ENCODE data around the gene PTPN20. TPM values are rescaled to one million over a fixed set of nuclear protein-coding genes. Genes with fewer than 3 reads are reported as not detected.
A peak's percentile ranks its signal among the peaks of the same experiment; 100 is the strongest.
"Not testable (repeated sequence)": the region's sequence is repeated elsewhere in the genome, so short reads cannot be mapped to it uniquely, and the experiment has no call there.

PTPN20 gene
- polyA plus RNA-seq = 1 to 10 TPM in 1 of 3 donors, under 1 TPM in 1, not detected in 1; 0.71 to 1.5 TPM

- H3K27me3 Mint-ChIP-seq (ENCODE audit: low read depth in 3 of 3); H3K27ac Mint-ChIP-seq; H3K4me1 Mint-ChIP-seq; H3K9me3 Mint-ChIP-seq; H3K36me3 Mint-ChIP-seq: not testable (repeated sequence)
- peak in 2 of 3 donors; percentile 1 to 7 for DNase-seq
- H3K4me3 Mint-ChIP-seq = peak within 1 kb of the TSS in 1 of 5 donors; percentile 32
These were observed at the start of gene PTPN20 for GRCh38 chr10:46911144-46911876. Gene PTPN20 (plus strand): TSS chr10:46911428. CDS start chr10:46932500, 21,072 bp downstream.

- not testable (repeated sequence) for H3K36me3 Mint-ChIP-seq; H3K27ac Mint-ChIP-seq; H3K4me3 Mint-ChIP-seq; H3K9me3 Mint-ChIP-seq; DNase-seq; H3K4me1 Mint-ChIP-seq; H3K27me3 Mint-ChIP-seq (ENCODE audit: low read depth in 3 of 3)
These were observed 41.5 kb upstream of the PTPN20 start for GRCh38 chr10:46869716-46870115.

GRCh38 chr10:46871583-46871982, 39.6 kb upstream of the PTPN20 start:
- not testable (repeated sequence) for H3K36me3 Mint-ChIP-seq; H3K27me3 Mint-ChIP-seq (ENCODE audit: low read depth in 3 of 3); H3K9me3 Mint-ChIP-seq; H3K4me1 Mint-ChIP-seq; H3K27ac Mint-ChIP-seq; H3K4me3 Mint-ChIP-seq; DNase-seq

- not testable (repeated sequence) for H3K27me3 Mint-ChIP-seq (ENCODE audit: low read depth in 3 of 3); H3K27ac Mint-ChIP-seq; H3K4me3 Mint-ChIP-seq; H3K9me3 Mint-ChIP-seq; H3K36me3 Mint-ChIP-seq; DNase-seq; H3K4me1 Mint-ChIP-seq
These were observed 35.9 kb upstream of the PTPN20 start for GRCh38 chr10:46875304-46875703.

GRCh38 chr10:46876773-46877172, 34.5 kb upstream of the PTPN20 start:
- H3K27me3 Mint-ChIP-seq (ENCODE audit: low read depth in 3 of 3); H3K4me3 Mint-ChIP-seq; H3K4me1 Mint-ChIP-seq; H3K36me3 Mint-ChIP-seq; DNase-seq; H3K27ac Mint-ChIP-seq; H3K9me3 Mint-ChIP-seq: not testable (repeated sequence)

GRCh38 chr10:46878761-46879160, 32.5 kb upstream of the PTPN20 start:
- not testable (repeated sequence) for H3K9me3 Mint-ChIP-seq; DNase-seq; H3K4me1 Mint-ChIP-seq; H3K36me3 Mint-ChIP-seq; H3K27me3 Mint-ChIP-seq (ENCODE audit: low read depth in 3 of 3); H3K27ac Mint-ChIP-seq; H3K4me3 Mint-ChIP-seq

- not testable (repeated sequence) for H3K4me3 Mint-ChIP-seq; DNase-seq; H3K36me3 Mint-ChIP-seq; H3K27me3 Mint-ChIP-seq (ENCODE audit: low read depth in 3 of 3); H3K9me3 Mint-ChIP-seq; H3K4me1 Mint-ChIP-seq; H3K27ac Mint-ChIP-seq
These were observed 20.2 kb upstream of the PTPN20 start for GRCh38 chr10:46890813-46891611.

- H3K27me3 Mint-ChIP-seq (ENCODE audit: low read depth in 3 of 3); H3K4me3 Mint-ChIP-seq; H3K36me3 Mint-ChIP-seq; DNase-seq; H3K4me1 Mint-ChIP-seq; H3K9me3 Mint-ChIP-seq; H3K27ac Mint-ChIP-seq: not testable (repeated sequence)
These were observed 14.2 kb upstream of the PTPN20 start for GRCh38 chr10:46896762-46897692.

GRCh38 chr10:46901247-46901646, 10.0 kb upstream of the PTPN20 start:
- H3K27me3 Mint-ChIP-seq (ENCODE audit: low read depth in 3 of 3); H3K9me3 Mint-ChIP-seq; H3K4me1 Mint-ChIP-seq; DNase-seq; H3K36me3 Mint-ChIP-seq; H3K27ac Mint-ChIP-seq; H3K4me3 Mint-ChIP-seq: not testable (repeated sequence)

GRCh38 chr10:46903874-46904273, 7.4 kb upstream of the PTPN20 start:
- H3K27ac Mint-ChIP-seq; H3K9me3 Mint-ChIP-seq; H3K4me3 Mint-ChIP-seq; H3K27me3 Mint-ChIP-seq (ENCODE audit: low read depth in 3 of 3); H3K4me1 Mint-ChIP-seq; DNase-seq; H3K36me3 Mint-ChIP-seq: not testable (repeated sequence)

- not testable (repeated sequence) for H3K4me1 Mint-ChIP-seq; H3K9me3 Mint-ChIP-seq; H3K27ac Mint-ChIP-seq; H3K4me3 Mint-ChIP-seq; DNase-seq; H3K36me3 Mint-ChIP-seq; H3K27me3 Mint-ChIP-seq (ENCODE audit: low read depth in 3 of 3)
These were observed 4.9 kb upstream of the PTPN20 start for GRCh38 chr10:46906359-46906758.

GRCh38 chr10:46907185-46908117, 3.8 kb upstream of the PTPN20 start:
- not testable (repeated sequence) for H3K9me3 Mint-ChIP-seq; H3K4me1 Mint-ChIP-seq; DNase-seq; H3K36me3 Mint-ChIP-seq; H3K27me3 Mint-ChIP-seq (ENCODE audit: low read depth in 3 of 3); H3K27ac Mint-ChIP-seq; H3K4me3 Mint-ChIP-seq

- H3K9me3 Mint-ChIP-seq; H3K27ac Mint-ChIP-seq; H3K36me3 Mint-ChIP-seq; DNase-seq; H3K4me3 Mint-ChIP-seq; H3K27me3 Mint-ChIP-seq (ENCODE audit: low read depth in 3 of 3); H3K4me1 Mint-ChIP-seq: not testable (repeated sequence)
These were observed 11.3 kb downstream of the PTPN20 start for GRCh38 chr10:46922498-46922897.
